Activated naive CD8-positive, alpha-beta T cell treated with anti-CD3 and anti-CD28 coated beads, Interleukin-2, amount 50 U/mL, for 24 hours (primary cell): ENCODE measurements around the gene SMYD3.
"Not testable (repeated sequence)": the region's sequence is repeated elsewhere in the genome, so short reads cannot be mapped to it uniquely, and the experiment has no call there.

Source experiments
- ATAC-seq: fragments of 150-1000 bp; cut with Tn5 transposase; one replicate; pipeline ENCODE4 v1.10.0; 2021
- DNase-seq: peaks from one replicate; pipeline ENCODE4 v3.0.0; 2021
- H3K27ac Mint-ChIP-seq: one replicate; pipeline ENCODE4 v1.8.0; 2021; ENCODE audit warnings: mild to moderate bottlenecking, mixed read lengths
- H3K27me3 Mint-ChIP-seq: one replicate; pipeline ENCODE4 v1.8.0; 2021; ENCODE audit warnings: mixed read lengths
- H3K36me3 Mint-ChIP-seq: one replicate; pipeline ENCODE4 v1.8.0; 2021; ENCODE audit warnings: low read depth, mixed read lengths
- H3K4me1 Mint-ChIP-seq: one replicate; pipeline ENCODE4 v1.8.0; 2021; ENCODE audit warnings: mixed read lengths
- H3K4me3 Mint-ChIP-seq: one replicate; pipeline ENCODE4 v1.8.0; 2021; ENCODE audit warnings: mild to moderate bottlenecking, moderate library complexity, mixed read lengths
- H3K9me3 Mint-ChIP-seq: one replicate; pipeline ENCODE4 v1.8.0; 2021; ENCODE audit warnings: mixed read lengths

The SMYD3 gene

GRCh38 chr1:245840971-245841370 is 666.1 kb downstream of the SMYD3 start:
- ATAC-seq (no peak), DNase-seq (no peak)
- no peaks in the 10 kb centered on the region for H3K4me1 Mint-ChIP-seq
- no peaks in the 10 kb centered on the region for H3K9me3 Mint-ChIP-seq
- no peak overlapping the region for H3K27ac Mint-ChIP-seq
- no peaks in the 10 kb centered on the region for H3K27me3 Mint-ChIP-seq
- H3K36me3 Mint-ChIP-seq = peaks cover 2% of the 10 kb centered on the region
- H3K4me3 Mint-ChIP-seq = no peak overlapping the region

GRCh38 chr1:245837718-245838117 is 669.4 kb downstream of the SMYD3 start:
- DNase-seq (no peak), ATAC-seq (no peak)
- Mint-ChIP-seq H3K4me1 (no peaks in the 10 kb centered on the region), H3K27ac (no peak overlapping the region), H3K4me3 (no peak overlapping the region), H3K27me3 (no peaks in the 10 kb centered on the region), H3K9me3 (no peaks in the 10 kb centered on the region), H3K36me3 (peaks cover 4% of the 10 kb centered on the region)

- H3K27me3 Mint-ChIP-seq = no peaks in the 10 kb centered on the region
- no peak overlapping the region for H3K4me3 Mint-ChIP-seq
- H3K4me1 Mint-ChIP-seq = no peaks in the 10 kb centered on the region
- no peaks in the 10 kb centered on the region for H3K9me3 Mint-ChIP-seq
- no peak for ATAC-seq
- H3K36me3 Mint-ChIP-seq = peaks cover 18% of the 10 kb centered on the region
- no peak overlapping the region for H3K27ac Mint-ChIP-seq
- DNase-seq = no peak
Measured at GRCh38 chr1:245835386-245835785, 671.7 kb downstream of the SMYD3 start.

- ATAC-seq = no peak
- Mint-ChIP-seq H3K4me3 (no peak overlapping the region), H3K27ac (no peak overlapping the region)
Measured at GRCh38 chr1:245834002-245834401, 673.1 kb downstream of the SMYD3 start.

GRCh38 chr1:245832771-245833527 is 674.1 kb downstream of the SMYD3 start:
- Mint-ChIP-seq H3K4me1 (no peaks in the 10 kb centered on the region), H3K9me3 (no peaks in the 10 kb centered on the region), H3K27ac (no peak overlapping the region), H3K36me3 (peaks cover 21% of the 10 kb centered on the region), H3K4me3 (no peak overlapping the region), H3K27me3 (no peaks in the 10 kb centered on the region)
- DNase-seq (no peak), ATAC-seq (no peak)

More at GRCh38 chr1:245834002-245834401, 673.1 kb downstream of the SMYD3 start:
- peaks cover 21% of the 10 kb centered on the region for H3K36me3 Mint-ChIP-seq
- DNase-seq = no peak
- H3K9me3 Mint-ChIP-seq = no peaks in the 10 kb centered on the region
- no peaks in the 10 kb centered on the region for H3K4me1 Mint-ChIP-seq
- H3K27me3 Mint-ChIP-seq = no peaks in the 10 kb centered on the region

- Mint-ChIP-seq H3K27me3 (no peaks in the 10 kb centered on the region), H3K4me1 (no peaks in the 10 kb centered on the region), H3K4me3 (no peak overlapping the region), H3K27ac (no peak overlapping the region), H3K36me3 (peaks cover 29% of the 10 kb centered on the region), H3K9me3 (peaks cover 7% of the 10 kb centered on the region)
- no peak for DNase-seq
- no peak for ATAC-seq
Measured at GRCh38 chr1:245831518-245831917, 675.6 kb downstream of the SMYD3 start.

GRCh38 chr1:245829826-245830225 is 677.3 kb downstream of the SMYD3 start:
- peaks cover 10% of the 10 kb centered on the region for H3K9me3 Mint-ChIP-seq
- no peak overlapping the region for H3K27ac Mint-ChIP-seq
- no peak for DNase-seq
- H3K36me3 Mint-ChIP-seq = peaks cover 36% of the 10 kb centered on the region
- no peaks in the 10 kb centered on the region for H3K27me3 Mint-ChIP-seq
- no peak for ATAC-seq
- H3K4me3 Mint-ChIP-seq = no peak overlapping the region
- H3K4me1 Mint-ChIP-seq = no peaks in the 10 kb centered on the region

GRCh38 chr1:245829194-245829593 is 677.9 kb downstream of the SMYD3 start:
- Mint-ChIP-seq H3K27me3 (no peaks in the 10 kb centered on the region), H3K36me3 (peaks cover 37% of the 10 kb centered on the region), H3K27ac (no peak overlapping the region), H3K4me3 (no peak overlapping the region), H3K4me1 (no peaks in the 10 kb centered on the region), H3K9me3 (peaks cover 11% of the 10 kb centered on the region)
- ATAC-seq (no peak), DNase-seq (no peak)

GRCh38 chr1:245827301-245827700 is 679.8 kb downstream of the SMYD3 start:
- no peak for ATAC-seq
- Mint-ChIP-seq H3K4me1 (no peaks in the 10 kb centered on the region), H3K9me3 (peaks cover 24% of the 10 kb centered on the region), H3K27ac (no peak overlapping the region), H3K4me3 (no peak overlapping the region), H3K36me3 (peaks cover 41% of the 10 kb centered on the region), H3K27me3 (no peaks in the 10 kb centered on the region)
- DNase-seq = no peak

DNA sequence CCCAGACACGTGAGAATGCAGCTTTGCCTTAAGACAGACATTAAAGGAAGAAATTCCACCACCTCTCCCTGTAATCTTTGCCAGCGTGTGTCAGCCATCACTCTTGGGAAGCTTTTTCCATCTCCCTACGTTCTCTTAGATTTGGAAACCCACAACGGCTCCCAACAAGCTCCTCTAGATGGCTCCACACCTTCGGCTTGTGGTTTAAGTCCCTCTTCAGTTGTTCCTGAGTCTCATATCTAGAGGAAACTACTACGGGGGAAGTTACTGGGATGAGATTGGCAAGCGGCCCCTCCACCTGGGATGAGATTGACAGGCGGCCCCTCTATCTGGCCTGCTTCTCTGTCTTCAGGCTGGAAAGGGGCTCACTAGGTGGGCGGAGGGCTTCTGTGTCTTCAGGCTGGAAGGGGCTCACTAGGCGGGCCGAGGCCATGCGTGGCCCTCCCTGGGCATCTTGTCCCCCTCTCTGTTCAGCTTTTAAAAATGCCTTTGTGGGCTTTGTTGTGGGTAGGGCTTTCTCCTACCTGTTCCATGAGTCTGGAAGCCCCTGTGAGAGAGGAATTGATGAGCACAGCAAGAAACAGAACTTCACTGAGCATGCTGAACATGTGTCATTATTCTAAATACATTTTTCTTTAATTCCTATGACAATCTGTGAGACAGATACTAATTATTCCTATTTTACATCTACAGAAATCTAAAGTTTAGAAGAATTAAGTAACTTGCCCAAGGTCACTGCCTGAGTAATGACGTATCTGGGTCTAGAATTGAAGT is 681.8 kb downstream of the SMYD3 start:
- no peak for DNase-seq

DNA sequence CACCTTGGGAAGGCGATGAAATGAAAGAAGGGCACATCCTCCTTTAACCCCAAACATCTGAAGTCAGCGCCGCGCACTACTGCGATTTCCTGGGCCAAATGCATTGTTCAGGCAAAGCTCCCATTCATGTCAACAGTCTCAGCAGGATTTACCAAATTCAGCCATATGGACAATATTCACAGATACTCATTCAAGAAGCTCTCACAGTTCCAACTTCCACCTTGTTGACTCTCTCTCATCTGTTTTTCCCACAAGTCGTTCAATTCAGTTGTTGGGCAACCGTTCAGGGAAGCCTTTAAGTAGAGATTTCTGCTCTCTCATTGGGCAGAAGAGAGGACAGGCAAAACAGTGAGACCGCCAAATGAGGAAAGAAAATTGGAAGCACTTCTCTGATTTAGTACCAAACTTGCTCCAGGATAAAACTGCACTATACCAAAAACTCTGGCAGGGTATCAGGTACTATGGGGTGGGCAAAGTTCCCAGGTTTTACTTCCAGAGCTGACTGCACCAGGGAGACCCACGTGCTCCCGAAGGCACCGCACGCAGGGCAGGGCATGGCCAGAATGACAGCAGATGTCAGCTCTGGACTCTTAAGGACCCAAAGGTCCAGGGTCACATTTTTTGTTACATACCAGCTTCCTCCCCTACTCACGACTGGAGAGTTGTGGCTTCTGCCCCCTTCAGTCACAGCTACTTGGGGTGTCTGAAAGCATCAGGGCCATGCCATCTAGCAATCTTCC is 683.5 kb downstream of the SMYD3 start:
- DNase-seq = no peak
- H3K36me3 Mint-ChIP-seq = peaks cover 25% of the 10 kb centered on the region
- no peaks in the 10 kb centered on the region for H3K4me1 Mint-ChIP-seq
- no peaks in the 10 kb centered on the region for H3K27me3 Mint-ChIP-seq
- ATAC-seq = no peak
- peaks cover 24% of the 10 kb centered on the region for H3K9me3 Mint-ChIP-seq
- no peak overlapping the region for H3K27ac Mint-ChIP-seq
- no peak overlapping the region for H3K4me3 Mint-ChIP-seq

More for the DNA sequence above, 681.8 kb downstream of the SMYD3 start:
- no peak for ATAC-seq
- peaks cover 24% of the 10 kb centered on the region for H3K9me3 Mint-ChIP-seq
- H3K27me3 Mint-ChIP-seq = no peaks in the 10 kb centered on the region
- H3K4me3 Mint-ChIP-seq = no peak overlapping the region
- H3K36me3 Mint-ChIP-seq = peaks cover 29% of the 10 kb centered on the region
- H3K4me1 Mint-ChIP-seq = no peaks in the 10 kb centered on the region
- no peak overlapping the region for H3K27ac Mint-ChIP-seq

GRCh38 chr1:245822996-245823395 is 684.1 kb downstream of the SMYD3 start:
- H3K27ac Mint-ChIP-seq = no peak overlapping the region
- ATAC-seq (no peak), DNase-seq (no peak)
- peaks cover 24% of the 10 kb centered on the region for H3K9me3 Mint-ChIP-seq
- H3K4me1 Mint-ChIP-seq = no peaks in the 10 kb centered on the region
- H3K27me3 Mint-ChIP-seq = no peaks in the 10 kb centered on the region
- H3K36me3 Mint-ChIP-seq = peaks cover 25% of the 10 kb centered on the region
- H3K4me3 Mint-ChIP-seq = no peak overlapping the region

- not testable (repeated sequence) for DNase-seq, H3K27ac Mint-ChIP-seq, H3K9me3 Mint-ChIP-seq, H3K27me3 Mint-ChIP-seq, H3K36me3 Mint-ChIP-seq, H3K4me1 Mint-ChIP-seq, H3K4me3 Mint-ChIP-seq, ATAC-seq
Measured at GRCh38 chr1:245818363-245818762, 688.7 kb downstream of the SMYD3 start.

GRCh38 chr1:245816496-245816895 is 690.6 kb downstream of the SMYD3 start:
- H3K9me3 Mint-ChIP-seq, H3K4me3 Mint-ChIP-seq, H3K36me3 Mint-ChIP-seq, H3K27me3 Mint-ChIP-seq, ATAC-seq, H3K4me1 Mint-ChIP-seq, H3K27ac Mint-ChIP-seq, DNase-seq: not testable (repeated sequence)

DNA sequence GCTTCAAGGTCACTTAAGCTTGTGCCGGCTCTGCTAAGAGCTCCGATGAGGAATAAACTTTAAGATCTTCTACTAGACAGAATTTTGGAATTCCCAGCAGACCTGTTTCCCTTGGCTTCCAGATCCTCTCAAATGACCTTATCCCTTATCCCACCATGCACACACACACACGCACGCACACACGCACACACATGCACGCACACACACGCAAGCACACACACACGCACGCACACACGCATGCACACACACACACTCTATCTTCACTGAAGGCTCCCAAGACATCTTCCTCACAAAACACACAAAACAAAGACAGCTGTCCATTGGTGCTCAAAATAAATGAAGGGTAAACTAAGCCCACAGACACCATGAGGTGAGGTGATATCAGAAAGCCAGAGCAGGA is 692.4 kb downstream of the SMYD3 start:
- H3K4me3 Mint-ChIP-seq = no peak overlapping the region
- no peak for DNase-seq
- H3K27ac Mint-ChIP-seq = no peak overlapping the region
- no peak for ATAC-seq
- H3K4me1 Mint-ChIP-seq = peaks cover 2% of the 10 kb centered on the region
- H3K36me3 Mint-ChIP-seq = no peaks in the 10 kb centered on the region
- H3K27me3 Mint-ChIP-seq = no peaks in the 10 kb centered on the region
- H3K9me3 Mint-ChIP-seq = no peaks in the 10 kb centered on the region
